ENCODE results near the gene ALMS1.
"Not testable (repeated sequence)": the region's sequence is repeated elsewhere in the genome, so short reads cannot be mapped to it uniquely, and the experiment has no call there.

The ALMS1 gene

GRCh38 chr2:73385504-73386341, at the start of gene ALMS1:
TSS of gene ALMS1 (plus strand) at chr2:73385836. CDS start at chr2:73385869, 33 bp downstream.
- peak; percentile 54 for DNase-seq (ENCODE audit: low read depth, low spot score)

DNA sequence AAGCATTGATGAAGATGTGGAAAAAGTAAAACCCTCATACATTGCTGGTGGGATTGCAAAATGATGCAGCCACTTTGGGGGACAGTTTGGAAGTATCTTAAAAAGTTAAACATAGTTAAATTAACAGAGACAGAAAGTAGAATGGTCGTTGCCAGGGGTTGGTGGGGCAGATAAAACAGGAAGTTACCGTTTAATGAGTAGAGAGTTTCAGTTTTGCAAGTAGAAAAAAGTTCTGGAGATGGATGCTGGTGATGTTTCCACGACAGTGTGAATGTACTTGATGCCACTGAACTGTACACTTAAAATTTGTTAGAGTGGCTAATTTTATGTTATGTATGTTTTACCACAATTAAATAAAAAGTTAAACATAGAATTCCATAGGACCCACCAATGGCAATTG, 47.8 kb upstream of the ALMS1 start:
- no peak for DNase-seq (ENCODE audit: low read depth, low spot score)

GRCh38 chr2:73339201-73339600, 46.4 kb upstream of the ALMS1 start:
- no peak for DNase-seq (ENCODE audit: low read depth, low spot score)

GRCh38 chr2:73341039-73341438, 44.6 kb upstream of the ALMS1 start:
- no peak for DNase-seq (ENCODE audit: low read depth, low spot score)

GRCh38 chr2:73343992-73344391, 41.6 kb upstream of the ALMS1 start:
- DNase-seq (ENCODE audit: low read depth, low spot score), result no peak

- not testable (repeated sequence) for DNase-seq (ENCODE audit: low read depth, low spot score)
These were observed 40.9 kb upstream of the ALMS1 start for GRCh38 chr2:73344747-73345146.

GRCh38 chr2:73350035-73350691, 35.5 kb upstream of the ALMS1 start:
- DNase-seq (ENCODE audit: low read depth, low spot score), result no peak

DNA sequence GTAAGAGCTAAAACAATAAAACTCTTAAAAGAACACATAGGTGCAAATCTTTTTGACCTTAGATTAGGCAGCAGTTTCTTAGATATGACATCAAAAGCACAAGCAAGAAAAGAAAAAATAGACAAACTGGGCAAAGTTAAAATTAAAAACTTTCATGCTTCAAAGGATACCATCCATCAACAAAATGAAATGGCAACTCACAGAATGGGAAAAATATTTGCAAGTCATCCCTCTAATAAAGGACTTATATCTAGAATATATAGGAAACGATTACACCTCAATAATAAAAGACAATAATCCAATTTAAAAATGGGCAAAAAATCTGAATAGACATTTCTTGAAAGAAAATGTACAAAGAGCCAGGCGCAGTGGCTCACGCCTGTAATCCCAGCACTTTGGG, 29.5 kb upstream of the ALMS1 start:
- DNase-seq (ENCODE audit: low read depth, low spot score), result no peak

- DNase-seq (ENCODE audit: low read depth, low spot score), result no peak
These were observed 25.5 kb upstream of the ALMS1 start for GRCh38 chr2:73359915-73360697.

DNA sequence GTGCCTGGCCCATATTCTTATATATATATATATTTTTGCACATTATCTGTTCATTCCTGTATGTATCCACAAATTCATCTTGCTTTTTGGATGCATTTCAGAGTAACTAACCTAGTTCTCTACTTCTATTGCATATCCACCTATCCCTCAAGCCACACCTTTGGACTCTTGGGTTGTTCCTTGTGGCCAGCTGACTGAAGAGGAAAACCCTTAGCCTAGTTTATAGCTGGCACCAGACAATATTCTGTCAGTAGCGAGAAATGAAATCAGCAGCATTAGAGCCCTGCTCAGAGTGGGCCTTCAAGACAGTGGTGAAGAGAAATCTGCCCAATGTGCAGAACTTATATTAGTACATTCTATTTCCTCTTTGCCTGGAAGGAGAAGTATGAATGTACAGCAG, 19.6 kb upstream of the ALMS1 start:
- no peak for DNase-seq (ENCODE audit: low read depth, low spot score)

- no peak for DNase-seq (ENCODE audit: low read depth, low spot score)
These were observed 16.9 kb upstream of the ALMS1 start for GRCh38 chr2:73368781-73369180.

DNA sequence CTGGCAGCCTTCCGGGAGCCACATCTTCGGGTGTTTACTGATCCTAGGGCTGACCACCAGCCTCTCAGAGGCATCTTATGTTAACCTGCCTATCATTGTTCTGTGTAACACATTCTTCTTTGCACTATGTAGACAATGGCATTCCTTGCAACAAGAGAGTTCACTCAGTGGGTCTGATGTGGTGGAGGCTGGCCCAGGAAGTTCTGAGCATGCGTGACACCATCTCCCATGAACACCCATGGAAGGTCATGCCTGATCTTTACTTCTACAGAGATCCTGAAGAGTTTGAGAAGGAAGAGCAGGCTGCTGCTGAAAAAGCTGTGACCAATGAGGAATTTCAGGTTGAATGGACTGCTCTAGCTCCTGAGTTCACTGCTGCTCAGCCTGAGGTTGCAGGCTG, 15.3 kb upstream of the ALMS1 start:
- no peak for DNase-seq (ENCODE audit: low read depth, low spot score)

- no peak for DNase-seq (ENCODE audit: low read depth, low spot score)
These were observed 12.3 kb upstream of the ALMS1 start for GRCh38 chr2:73373344-73373743.

DNA sequence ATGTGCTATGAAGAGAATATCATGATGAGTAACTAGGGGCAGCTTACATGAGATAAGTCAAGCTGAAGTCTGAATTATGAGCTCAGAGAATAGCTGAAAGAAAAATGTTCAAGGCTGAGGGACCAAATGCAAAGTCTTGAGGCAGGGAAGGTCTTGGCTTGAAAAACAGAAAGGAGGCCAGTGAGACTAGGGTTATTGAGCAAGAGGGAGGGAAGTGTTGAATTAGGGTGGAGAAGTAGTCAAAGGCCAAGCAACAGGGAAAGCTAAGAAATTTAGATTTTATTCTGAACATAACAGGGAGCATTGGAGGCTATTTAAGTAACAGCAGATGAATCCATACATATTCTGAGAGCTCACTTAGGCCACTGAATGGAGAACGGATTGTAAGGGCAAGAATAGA, 11.4 kb upstream of the ALMS1 start:
- DNase-seq (ENCODE audit: low read depth, low spot score), result no peak

DNA sequence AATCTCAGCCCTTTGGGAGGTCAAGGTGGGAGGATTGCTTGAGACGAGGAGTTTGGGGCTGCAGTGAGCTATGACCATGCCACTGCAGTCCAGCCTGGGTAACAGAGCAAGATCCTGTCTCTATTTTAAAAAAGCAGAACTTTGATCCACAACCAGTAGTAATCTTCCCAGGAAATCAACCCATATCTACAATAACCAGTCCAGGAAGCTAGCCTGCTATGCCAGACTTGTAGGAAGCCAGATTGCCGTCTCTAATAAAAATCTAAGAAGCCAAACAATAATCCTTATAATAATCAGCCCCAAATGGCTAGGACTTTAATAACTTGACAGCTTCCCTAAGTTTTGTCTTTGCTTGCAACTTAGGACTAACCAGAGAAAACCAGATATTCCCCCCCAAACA, 9.0 kb upstream of the ALMS1 start:
- no peak for DNase-seq (ENCODE audit: low read depth, low spot score)

- DNase-seq (ENCODE audit: low read depth, low spot score), result no peak
These were observed 2.6 kb upstream of the ALMS1 start for GRCh38 chr2:73383036-73383435.

- DNase-seq (ENCODE audit: low read depth, low spot score), result no peak
These were observed 523 bp upstream of the ALMS1 start for GRCh38 chr2:73385123-73385503.

DNA sequence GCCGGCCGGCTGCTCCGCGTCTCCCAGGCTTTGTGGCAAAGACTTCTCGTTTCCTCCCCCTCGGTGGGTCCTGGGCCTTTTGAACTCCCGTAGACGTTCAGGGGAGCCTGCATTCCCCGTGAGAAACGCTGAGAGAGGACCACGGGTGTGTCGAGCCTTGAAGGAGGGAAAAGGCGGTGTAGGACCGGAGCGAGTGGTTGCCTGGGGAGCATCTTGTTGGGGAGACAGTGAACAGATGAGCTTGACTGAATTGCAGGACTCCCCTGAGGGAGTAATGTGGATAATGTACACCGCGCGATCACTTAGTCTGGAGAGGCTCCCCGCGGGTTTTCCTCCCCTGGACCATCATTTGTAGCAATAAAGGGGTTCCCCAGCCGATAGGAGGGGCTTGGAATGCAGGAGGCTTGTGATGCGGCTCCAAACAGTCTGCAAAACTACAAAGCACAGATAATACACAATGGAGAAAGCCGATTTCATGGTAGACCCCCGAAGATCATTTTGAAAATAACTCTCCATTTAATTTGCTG, 769 bp downstream of the ALMS1 start:
- DNase-seq (ENCODE audit: low read depth, low spot score), result no peak

DNA sequence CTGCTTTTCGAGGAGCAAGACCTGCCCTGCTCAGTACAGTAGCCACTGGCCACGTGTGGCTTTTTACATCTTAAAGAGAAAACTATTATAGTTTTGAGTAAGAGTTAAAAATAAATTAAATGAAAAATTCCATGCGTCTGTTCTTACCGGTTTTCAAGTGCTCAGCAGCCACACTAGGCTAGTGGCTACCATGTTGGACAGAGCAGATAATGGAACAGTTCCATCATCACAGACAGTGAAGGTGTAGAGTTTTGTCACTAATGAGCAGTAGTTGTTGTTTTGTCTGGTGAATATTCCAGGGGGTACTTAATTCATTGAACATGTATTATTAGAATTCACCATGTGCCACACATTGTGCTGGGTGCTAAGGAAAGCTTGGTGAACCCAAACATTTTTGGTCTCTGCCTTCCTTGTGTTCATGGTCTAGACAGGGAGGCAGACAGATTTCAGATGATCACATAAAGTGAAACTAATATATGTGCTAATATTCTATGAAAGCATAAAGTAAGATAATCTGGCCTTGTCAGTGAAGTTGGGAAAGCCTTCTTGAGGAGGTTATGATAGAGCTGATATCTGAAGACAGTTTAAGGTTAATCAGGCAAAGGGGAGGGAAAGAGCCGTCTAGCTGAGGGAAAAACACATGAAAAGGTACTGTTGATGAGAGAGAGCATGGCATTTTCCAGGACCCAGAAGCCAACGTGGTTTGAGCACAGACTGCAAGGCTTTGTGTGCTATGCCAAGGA, 1.4 kb downstream of the ALMS1 start:
- no peak for DNase-seq (ENCODE audit: low read depth, low spot score)

DNA sequence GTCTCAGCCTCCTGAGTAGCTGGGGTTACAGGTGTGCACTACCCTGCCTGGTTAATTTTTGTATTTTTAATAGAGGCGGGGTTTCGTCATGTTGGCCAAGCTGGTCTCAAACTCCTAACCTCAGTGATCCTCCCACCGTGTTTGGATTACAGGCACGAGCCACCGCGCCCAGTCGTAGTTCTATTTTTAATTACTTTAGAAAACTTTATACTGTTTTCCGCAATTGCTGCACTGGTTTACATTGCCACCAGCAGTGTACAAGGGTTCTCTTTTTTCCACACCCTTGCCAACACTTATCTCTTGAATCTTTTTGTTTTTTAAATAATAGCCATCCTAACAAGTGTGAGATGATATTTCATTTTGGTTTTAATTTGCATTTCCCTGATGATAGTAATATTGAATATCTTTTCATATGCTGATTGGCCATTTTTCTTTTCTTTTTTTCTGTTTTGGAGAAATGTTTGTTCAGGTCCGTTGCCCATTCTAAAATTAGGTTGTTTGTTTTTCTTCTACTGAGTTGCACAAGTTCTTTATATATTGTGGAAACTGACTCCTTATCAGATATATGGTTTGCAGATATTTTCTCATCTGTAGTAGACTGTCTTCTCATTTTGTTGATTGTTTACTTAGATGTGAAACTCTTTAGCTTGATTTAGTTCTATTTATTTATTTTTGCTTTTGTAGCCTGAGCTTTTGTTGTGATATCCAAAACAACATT, 16.9 kb downstream of the ALMS1 start:
- DNase-seq (ENCODE audit: low read depth, low spot score), result no peak

GRCh38 chr2:73403237-73403636, 17.6 kb downstream of the ALMS1 start:
- DNase-seq (ENCODE audit: low read depth, low spot score), result no peak
